ENCODE results near the gene LBHD1.
"Not testable (repeated sequence)": the region's sequence is repeated elsewhere in the genome, so short reads cannot be mapped to it uniquely, and the experiment has no call there.

The LBHD1 gene

GRCh38 chr11:62669420-62670161 lies 2.5 kb downstream of the LBHD1 start:
- peaks cover 43% of the 10 kb centered on the region for H3K4me1 ChIP-seq (ENCODE audit: control insufficient read depth, insufficient read depth, low read length)
- no peaks in the 10 kb centered on the region for H3K27me3 ChIP-seq (ENCODE audit: control insufficient read depth, insufficient read depth, low read length)
- H3K36me3 ChIP-seq (ENCODE audit: control insufficient read depth, insufficient read depth, low read length) = peaks cover 11% of the 10 kb centered on the region
- no peak overlapping the region for H3K4me3 ChIP-seq (ENCODE audit: low read length)
- H3K9me3 ChIP-seq (ENCODE audit: control insufficient read depth, low read length) = no peaks in the 10 kb centered on the region
- peak overlapping the region; percentile 17 for H3K9ac ChIP-seq (ENCODE audit: low read length)

- no peaks in the 10 kb centered on the region for H3K27me3 ChIP-seq (ENCODE audit: control insufficient read depth, insufficient read depth, low read length)
- peak overlapping the region; percentile 79 for H3K9ac ChIP-seq (ENCODE audit: low read length)
- no peak overlapping the region for H3K4me3 ChIP-seq (ENCODE audit: low read length)
- H3K9me3 ChIP-seq (ENCODE audit: control insufficient read depth, low read length) = no peaks in the 10 kb centered on the region
- peaks cover 39% of the 10 kb centered on the region for H3K4me1 ChIP-seq (ENCODE audit: control insufficient read depth, insufficient read depth, low read length)
- H3K36me3 ChIP-seq (ENCODE audit: control insufficient read depth, insufficient read depth, low read length) = peaks cover 11% of the 10 kb centered on the region
Observed at GRCh38 chr11:62667460-62667859, 4.6 kb downstream of the LBHD1 start.

- no peaks in the 10 kb centered on the region for H3K27me3 ChIP-seq (ENCODE audit: control insufficient read depth, insufficient read depth, low read length)
- H3K9ac ChIP-seq (ENCODE audit: low read length) = peak overlapping the region; percentile 79
- H3K9me3 ChIP-seq (ENCODE audit: control insufficient read depth, low read length) = no peaks in the 10 kb centered on the region
- peaks cover 11% of the 10 kb centered on the region for H3K36me3 ChIP-seq (ENCODE audit: control insufficient read depth, insufficient read depth, low read length)
- H3K4me1 ChIP-seq (ENCODE audit: control insufficient read depth, insufficient read depth, low read length) = peaks cover 36% of the 10 kb centered on the region
- H3K4me3 ChIP-seq (ENCODE audit: low read length) = peak overlapping the region; percentile 96
Observed at GRCh38 chr11:62666259-62666926, 5.7 kb downstream of the LBHD1 start.

- no peaks in the 10 kb centered on the region for H3K27me3 ChIP-seq (ENCODE audit: control insufficient read depth, insufficient read depth, low read length)
- peak overlapping the region; percentile 79 for H3K9ac ChIP-seq (ENCODE audit: low read length)
- peaks cover 36% of the 10 kb centered on the region for H3K4me1 ChIP-seq (ENCODE audit: control insufficient read depth, insufficient read depth, low read length)
- H3K4me3 ChIP-seq (ENCODE audit: low read length) = peak overlapping the region; percentile 96
- peaks cover 11% of the 10 kb centered on the region for H3K36me3 ChIP-seq (ENCODE audit: control insufficient read depth, insufficient read depth, low read length)
- H3K9me3 ChIP-seq (ENCODE audit: control insufficient read depth, low read length) = no peaks in the 10 kb centered on the region
Observed at GRCh38 chr11:62665599-62666258, 6.3 kb downstream of the LBHD1 start.

GRCh38 chr11:62665075-62665598 lies 6.9 kb downstream of the LBHD1 start, which contains the start of the genes C11orf98 and CSKMT:
TSS of gene C11orf98 (minus strand) at chr11:62665210. CDS start at chr11:62665169, 41 bp downstream.
TSS of gene CSKMT (plus strand) at chr11:62665312. CDS start at chr11:62665880, 568 bp downstream.
- H3K4me1 ChIP-seq (ENCODE audit: control insufficient read depth, insufficient read depth, low read length) = peaks cover 36% of the 10 kb centered on the region
- H3K9ac ChIP-seq (ENCODE audit: low read length) = peak within 1 kb of the TSS; percentile 79
- H3K27me3 ChIP-seq (ENCODE audit: control insufficient read depth, insufficient read depth, low read length) = no peaks in the 10 kb centered on the region
- peak within 1 kb of the TSS; percentile 96 for H3K4me3 ChIP-seq (ENCODE audit: low read length)
- no peaks in the 10 kb centered on the region for H3K9me3 ChIP-seq (ENCODE audit: control insufficient read depth, low read length)
- H3K36me3 ChIP-seq (ENCODE audit: control insufficient read depth, insufficient read depth, low read length) = peaks cover 11% of the 10 kb centered on the region

- Histone ChIP-seq H3K36me3 (ENCODE audit: control insufficient read depth, insufficient read depth, low read length) (peaks cover 11% of the 10 kb centered on the region), H3K4me3 (ENCODE audit: low read length) (peak overlapping the region; percentile 96), H3K27me3 (ENCODE audit: control insufficient read depth, insufficient read depth, low read length) (no peaks in the 10 kb centered on the region), H3K4me1 (ENCODE audit: control insufficient read depth, insufficient read depth, low read length) (peaks cover 30% of the 10 kb centered on the region), H3K9me3 (ENCODE audit: control insufficient read depth, low read length) (no peaks in the 10 kb centered on the region), H3K9ac (ENCODE audit: low read length) (peak overlapping the region; percentile 79)
Observed at GRCh38 chr11:62664405-62665074, 7.5 kb downstream of the LBHD1 start.

GRCh38 chr11:62656796-62657429 lies 15.2 kb downstream of the LBHD1 start:
- H3K4me3 ChIP-seq (ENCODE audit: low read length) = no peak overlapping the region
- H3K9me3 ChIP-seq (ENCODE audit: control insufficient read depth, low read length) = no peaks in the 10 kb centered on the region
- H3K9ac ChIP-seq (ENCODE audit: low read length) = no peak overlapping the region
- peaks cover 6% of the 10 kb centered on the region for H3K4me1 ChIP-seq (ENCODE audit: control insufficient read depth, insufficient read depth, low read length)
- no peaks in the 10 kb centered on the region for H3K36me3 ChIP-seq (ENCODE audit: control insufficient read depth, insufficient read depth, low read length)
- no peaks in the 10 kb centered on the region for H3K27me3 ChIP-seq (ENCODE audit: control insufficient read depth, insufficient read depth, low read length)

- H3K9me3 ChIP-seq (ENCODE audit: control insufficient read depth, low read length) = no peaks in the 10 kb centered on the region
- H3K36me3 ChIP-seq (ENCODE audit: control insufficient read depth, insufficient read depth, low read length) = peaks cover 2% of the 10 kb centered on the region
- H3K9ac ChIP-seq (ENCODE audit: low read length) = no peak overlapping the region
- H3K4me1 ChIP-seq (ENCODE audit: control insufficient read depth, insufficient read depth, low read length) = peaks cover 12% of the 10 kb centered on the region
- H3K4me3 ChIP-seq (ENCODE audit: low read length) = no peak overlapping the region
- H3K27me3 ChIP-seq (ENCODE audit: control insufficient read depth, insufficient read depth, low read length) = no peaks in the 10 kb centered on the region
Observed at GRCh38 chr11:62654297-62654696, 17.8 kb downstream of the LBHD1 start.

- H3K36me3 ChIP-seq (ENCODE audit: control insufficient read depth, insufficient read depth, low read length) = peaks cover 17% of the 10 kb centered on the region
- H3K9ac ChIP-seq (ENCODE audit: low read length) = peak overlapping the region; percentile 86
- H3K9me3 ChIP-seq (ENCODE audit: control insufficient read depth, low read length) = no peaks in the 10 kb centered on the region
- peak overlapping the region; percentile 60 for H3K4me3 ChIP-seq (ENCODE audit: low read length)
- H3K27me3 ChIP-seq (ENCODE audit: control insufficient read depth, insufficient read depth, low read length) = no peaks in the 10 kb centered on the region
- peaks cover 12% of the 10 kb centered on the region for H3K4me1 ChIP-seq (ENCODE audit: control insufficient read depth, insufficient read depth, low read length)
Observed at GRCh38 chr11:62652161-62653006, 19.7 kb downstream of the LBHD1 start.

GRCh38 chr11:62650283-62650682 lies 21.8 kb downstream of the LBHD1 start:
- peaks cover 20% of the 10 kb centered on the region for H3K4me1 ChIP-seq (ENCODE audit: control insufficient read depth, insufficient read depth, low read length)
- H3K9me3 ChIP-seq (ENCODE audit: control insufficient read depth, low read length); H3K27me3 ChIP-seq (ENCODE audit: control insufficient read depth, insufficient read depth, low read length); H3K4me3 ChIP-seq (ENCODE audit: low read length); H3K9ac ChIP-seq (ENCODE audit: low read length): not testable (repeated sequence)
- peaks cover 17% of the 10 kb centered on the region for H3K36me3 ChIP-seq (ENCODE audit: control insufficient read depth, insufficient read depth, low read length)
